ENCODE data around the gene NSMCE1. TPM values are rescaled to one million over a fixed set of nuclear protein-coding genes. Genes with fewer than 3 reads are reported as not detected.

NSMCE1 gene
- total and polyA plus RNA-seq, 3 donors from 2014 or later, result 58.1 to 135 (median 71.1) TPM

DNA sequence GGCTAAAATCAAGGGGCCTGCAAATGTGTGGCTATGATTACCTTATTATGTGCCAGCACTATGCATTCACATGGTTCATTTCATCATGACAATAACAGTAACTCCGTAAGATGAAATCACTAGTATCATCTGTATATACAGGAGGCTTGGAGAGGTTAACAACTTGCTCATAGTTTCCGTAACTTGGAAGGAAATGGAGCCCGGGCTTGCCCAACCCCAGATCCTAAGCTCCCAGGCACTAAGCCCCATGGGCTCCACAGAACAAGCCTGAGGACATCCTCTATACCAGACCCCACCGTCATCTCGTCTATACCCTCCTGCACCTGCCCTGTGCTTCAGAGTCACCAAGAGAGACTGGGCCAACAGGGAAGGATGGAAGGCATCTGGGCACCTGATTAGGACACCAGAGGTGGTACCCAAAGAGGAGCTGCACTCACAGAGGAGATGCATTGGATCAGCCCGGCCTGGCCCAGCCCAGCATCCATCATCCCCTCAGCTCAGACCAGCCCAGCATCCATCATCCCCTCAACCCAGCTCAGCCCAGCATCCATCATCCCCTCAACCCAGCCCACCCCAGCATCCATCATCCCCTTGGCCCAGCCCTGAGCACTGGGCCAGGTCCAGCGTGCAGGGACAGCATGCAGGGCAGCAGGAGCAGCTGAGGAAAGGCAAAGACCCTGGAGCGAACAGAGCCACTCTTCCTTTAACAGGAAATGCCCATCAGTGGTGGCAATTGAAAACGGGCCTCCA is 28.5 kb downstream of the NSMCE1 start:
- WGBS, 2 donors, result 93 to 96% methylated on average over 9 of the region's 9 CpGs
- intact Hi-C loops (cut with DNase I; ENCODE audit: low total_unique reads), result loop anchor here (5.0 kb wide), 1 partner anchor 127 kb away; no protein-coding TSS in a partner anchor

GRCh38 chr16:27239026-27239425 is 29.5 kb downstream of the NSMCE1 start:
- Histone ChIP-seq H3K27me3 (no peaks in the 10 kb centered on the region), H3K9me3 (no peaks in the 10 kb centered on the region), H3K27ac (no peak overlapping the region), H3K36me3 (ENCODE audit: low read depth, missing control alignments) (no peaks in the 10 kb centered on the region), H3K4me3 (no peak overlapping the region), H3K4me1 (peaks cover 40% of the 10 kb centered on the region)
- WGBS, 2 donors, result 93 to 96% methylated on average over 5 of the region's 5 CpGs
- intact Hi-C loops (cut with DNase I; ENCODE audit: low total_unique reads), result loop anchor here (5.0 kb wide), 1 partner anchor 128 kb away; no protein-coding TSS in a partner anchor
- no peak for DNase-seq
- TF ChIP-seq, protein P1, sequence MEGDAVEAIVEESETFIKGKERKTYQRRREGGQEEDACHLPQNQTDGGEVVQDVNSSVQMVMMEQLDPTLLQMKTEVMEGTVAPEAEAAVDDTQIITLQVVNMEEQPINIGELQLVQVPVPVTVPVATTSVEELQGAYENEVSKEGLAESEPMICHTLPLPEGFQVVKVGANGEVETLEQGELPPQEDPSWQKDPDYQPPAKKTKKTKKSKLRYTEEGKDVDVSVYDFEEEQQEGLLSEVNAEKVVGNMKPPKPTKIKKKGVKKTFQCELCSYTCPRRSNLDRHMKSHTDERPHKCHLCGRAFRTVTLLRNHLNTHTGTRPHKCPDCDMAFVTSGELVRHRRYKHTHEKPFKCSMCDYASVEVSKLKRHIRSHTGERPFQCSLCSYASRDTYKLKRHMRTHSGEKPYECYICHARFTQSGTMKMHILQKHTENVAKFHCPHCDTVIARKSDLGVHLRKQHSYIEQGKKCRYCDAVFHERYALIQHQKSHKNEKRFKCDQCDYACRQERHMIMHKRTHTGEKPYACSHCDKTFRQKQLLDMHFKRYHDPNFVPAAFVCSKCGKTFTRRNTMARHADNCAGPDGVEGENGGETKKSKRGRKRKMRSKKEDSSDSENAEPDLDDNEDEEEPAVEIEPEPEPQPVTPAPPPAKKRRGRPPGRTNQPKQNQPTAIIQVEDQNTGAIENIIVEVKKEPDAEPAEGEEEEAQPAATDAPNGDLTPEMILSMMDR (IDR thresholded peaks at IDR 0.05), result no peak
- TF ChIP-seq POLR2A (IDR thresholded peaks at IDR 0.05), result no peak

More for the DNA sequence above, 28.5 kb downstream of the NSMCE1 start:
- no peaks in the 10 kb centered on the region for H3K36me3 ChIP-seq (ENCODE audit: low read depth, missing control alignments)
- no peak overlapping the region for H3K4me3 ChIP-seq
- H3K27me3 ChIP-seq, result no peaks in the 10 kb centered on the region
- TF ChIP-seq, protein P1 (IDR thresholded peaks at IDR 0.05), result no peak
- TF ChIP-seq POLR2A (IDR thresholded peaks at IDR 0.05), result no peak
- no peak for DNase-seq
- no peak overlapping the region for H3K27ac ChIP-seq
- H3K4me1 ChIP-seq, result peaks cover 37% of the 10 kb centered on the region
- no peaks in the 10 kb centered on the region for H3K9me3 ChIP-seq

DNA sequence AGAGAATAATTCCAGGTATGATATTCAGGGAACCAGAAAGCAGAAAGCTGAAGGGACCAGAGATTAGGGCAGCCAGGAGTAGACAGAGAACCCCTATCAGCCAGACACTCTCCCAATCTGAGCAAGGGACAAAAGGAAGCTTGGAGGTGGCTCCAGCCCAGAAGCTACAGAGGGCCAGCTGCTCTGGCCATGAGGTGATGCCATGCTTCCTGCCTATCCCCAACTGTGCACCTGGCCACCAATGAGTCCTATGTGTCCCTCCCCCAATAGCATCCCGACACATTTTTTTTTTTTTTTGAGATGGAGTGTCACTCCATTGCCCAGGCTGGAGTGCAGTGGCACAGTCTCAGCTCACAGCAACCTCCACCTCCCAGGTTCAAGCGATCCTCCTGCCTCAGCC is 30.0 kb downstream of the NSMCE1 start:
- DNase-seq, result no peak
- TF ChIP-seq, protein P1 (IDR thresholded peaks at IDR 0.05), result no peak
- TF ChIP-seq POLR2A (IDR thresholded peaks at IDR 0.05), result no peak
- Histone ChIP-seq H3K4me1 (peaks cover 38% of the 10 kb centered on the region), H3K36me3 (ENCODE audit: low read depth, missing control alignments) (no peaks in the 10 kb centered on the region), H3K9me3 (no peaks in the 10 kb centered on the region), H3K27me3 (no peaks in the 10 kb centered on the region), H3K27ac (no peak overlapping the region), H3K4me3 (no peak overlapping the region)
- intact Hi-C loops (cut with DNase I; ENCODE audit: low total_unique reads), result loop anchor here (5.0 kb wide), 1 partner anchor 129 kb away; no protein-coding TSS in a partner anchor
- WGBS, 2 donors, result 81 to 96% methylated on average over 2 of the region's 2 CpGs

GRCh38 chr16:27238016-27238587 is 30.5 kb downstream of the NSMCE1 start:
- Histone ChIP-seq H3K4me3 (no peak overlapping the region), H3K9me3 (no peaks in the 10 kb centered on the region), H3K27ac (no peak overlapping the region), H3K36me3 (ENCODE audit: low read depth, missing control alignments) (no peaks in the 10 kb centered on the region), H3K4me1 (peaks cover 33% of the 10 kb centered on the region), H3K27me3 (no peaks in the 10 kb centered on the region)
- no peak for DNase-seq
- TF ChIP-seq POLR2A (IDR thresholded peaks at IDR 0.05), result no peak
- TF ChIP-seq, protein P1 (IDR thresholded peaks at IDR 0.05), result no peak
- intact Hi-C loops (cut with DNase I; ENCODE audit: low total_unique reads), result loop anchor here (5.0 kb wide), 1 partner anchor 129 kb away; no protein-coding TSS in a partner anchor
- WGBS, 2 donors, result 73 to 81% methylated on average over 16 of the region's 16 CpGs

Measured in testis (tissue), 3 donors.